HG03060 (cell line): ENCODE measurements around the gene SHLD2.
"Not testable (repeated sequence)": the region's sequence is repeated elsewhere in the genome, so short reads cannot be mapped to it uniquely, and the experiment has no call there.

Source experiments
- ATAC-seq: cut with Tn5 transposase; IDR thresholded peaks from one replicate; pipeline ENCODE4 v1.9.1; 2021; ENCODE audit warnings: low read depth, moderate number of reproducible peaks; ENCODE audit not compliant: unreplicated experiment

SHLD2 gene

GRCh38 chr10:87142230-87143108, 47.5 kb downstream of the SHLD2 start:
- ATAC-seq: not testable (repeated sequence)

GRCh38 chr10:87143109-87143418, 48.1 kb downstream of the SHLD2 start:
- not testable (repeated sequence) for ATAC-seq

GRCh38 chr10:87145598-87145997, 50.6 kb downstream of the SHLD2 start:
- not testable (repeated sequence) for ATAC-seq

GRCh38 chr10:87149020-87149609, 54.1 kb downstream of the SHLD2 start:
- ATAC-seq: not testable (repeated sequence)

- ATAC-seq: not testable (repeated sequence)
Measured at GRCh38 chr10:87151516-87151915, 56.5 kb downstream of the SHLD2 start.

GRCh38 chr10:87156841-87157240, 61.8 kb downstream of the SHLD2 start:
- not testable (repeated sequence) for ATAC-seq

GRCh38 chr10:87157821-87158220, 62.8 kb downstream of the SHLD2 start:
- not testable (repeated sequence) for ATAC-seq

GRCh38 chr10:87162703-87163293, 67.8 kb downstream of the SHLD2 start:
- not testable (repeated sequence) for ATAC-seq

- not testable (repeated sequence) for ATAC-seq
Measured at GRCh38 chr10:87163414-87163813, 68.4 kb downstream of the SHLD2 start.

GRCh38 chr10:87169857-87170256, 74.9 kb downstream of the SHLD2 start:
- not testable (repeated sequence) for ATAC-seq

- ATAC-seq: not testable (repeated sequence)
Measured at GRCh38 chr10:87170705-87171104, 75.7 kb downstream of the SHLD2 start.

GRCh38 chr10:87171670-87172069, 76.7 kb downstream of the SHLD2 start:
- not testable (repeated sequence) for ATAC-seq

GRCh38 chr10:87172178-87172577, 77.2 kb downstream of the SHLD2 start:
- not testable (repeated sequence) for ATAC-seq

GRCh38 chr10:87177587-87177986, 82.6 kb downstream of the SHLD2 start:
- ATAC-seq: not testable (repeated sequence)

GRCh38 chr10:87184421-87184820, 89.4 kb downstream of the SHLD2 start:
- not testable (repeated sequence) for ATAC-seq

GRCh38 chr10:87186016-87186415, 91.0 kb downstream of the SHLD2 start:
- not testable (repeated sequence) for ATAC-seq

GRCh38 chr10:87187573-87187972, 92.6 kb downstream of the SHLD2 start:
- ATAC-seq: not testable (repeated sequence)

GRCh38 chr10:87191841-87192240, 96.8 kb downstream of the SHLD2 start:
- ATAC-seq: not testable (repeated sequence)

- ATAC-seq: peak; percentile 62
Measured at GRCh38 chr10:87200924-87201323, 105.9 kb downstream of the SHLD2 start.

- not testable (repeated sequence) for ATAC-seq
Measured at GRCh38 chr10:87204801-87205200, 109.8 kb downstream of the SHLD2 start.

GRCh38 chr10:87206922-87207321, 111.9 kb downstream of the SHLD2 start:
- ATAC-seq: not testable (repeated sequence)
